Measurements from ENCODE around the gene PAPPA2.

PAPPA2 gene

DNA sequence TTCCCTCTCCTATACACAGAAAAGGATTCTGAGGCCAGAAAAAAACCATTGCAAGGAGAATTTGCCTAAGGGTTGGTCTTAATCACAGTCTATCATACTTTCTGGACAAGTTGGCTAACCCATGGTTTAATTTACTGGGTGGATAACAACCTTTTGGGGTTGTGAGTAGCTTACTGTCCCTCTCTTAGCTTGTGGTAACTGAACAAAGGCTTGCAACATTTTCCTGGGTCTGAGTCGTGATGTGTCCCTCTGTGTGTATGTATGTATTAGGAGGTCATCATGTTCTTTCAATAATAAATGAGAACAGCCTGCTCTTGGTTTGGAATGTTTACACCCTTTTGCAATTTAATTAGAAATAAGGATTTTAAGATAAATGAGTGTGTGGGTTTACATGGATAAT, 36.7 kb downstream of the PAPPA2 start:
- no peak for DNase-seq

DNA sequence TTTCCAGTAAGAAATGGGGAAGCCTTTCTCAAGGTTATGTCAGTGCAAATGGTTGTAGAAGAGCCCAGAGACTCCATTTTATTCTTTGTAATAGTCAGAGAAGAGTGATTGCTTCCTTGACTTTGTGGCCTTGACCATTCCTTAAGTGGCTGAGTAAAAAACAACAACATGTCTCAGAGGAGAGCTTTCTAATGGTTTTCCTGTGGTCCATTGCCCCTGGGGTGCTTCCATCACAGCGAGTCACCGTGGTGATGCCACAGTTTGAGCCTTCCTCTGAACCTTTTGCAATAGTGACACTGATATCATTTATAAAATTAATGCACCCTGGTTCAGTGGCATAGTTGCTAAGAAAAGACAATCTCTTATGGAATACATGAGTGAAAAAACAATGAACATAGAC, 38.6 kb downstream of the PAPPA2 start:
- DNase-seq = no peak

DNA sequence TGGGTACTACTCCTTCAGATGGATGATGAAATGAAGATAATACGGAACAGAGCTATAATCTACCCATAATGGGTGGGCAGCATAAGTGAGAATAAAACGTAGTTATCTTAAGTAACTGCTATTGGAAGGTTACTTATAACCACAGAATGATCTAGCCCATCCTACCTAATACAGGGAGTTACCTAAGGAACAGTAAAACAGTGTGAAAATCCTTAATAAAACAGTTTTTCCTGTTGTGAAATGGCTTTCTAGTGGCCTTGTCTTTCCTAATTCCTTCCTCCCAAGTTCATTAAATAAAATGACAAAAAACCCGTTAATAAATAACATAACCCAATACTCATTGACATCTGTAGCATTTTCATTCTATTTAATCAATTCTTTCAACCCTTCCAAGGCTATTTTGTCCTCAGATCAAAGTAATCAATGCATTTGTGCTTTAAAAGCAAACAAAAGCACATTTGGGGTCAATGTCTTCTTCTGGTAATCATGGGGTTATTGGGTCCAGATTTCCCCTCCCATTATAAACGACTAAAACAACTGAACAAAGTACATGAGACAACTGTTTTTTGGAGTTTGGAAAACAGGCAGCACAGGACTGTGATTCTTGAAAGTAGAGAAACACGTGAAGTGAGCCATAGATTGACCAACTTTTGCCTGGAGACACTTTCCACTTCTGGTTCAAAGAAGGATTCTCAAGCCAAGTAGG, 42.0 kb downstream of the PAPPA2 start:
- DNase-seq = no peak

DNA sequence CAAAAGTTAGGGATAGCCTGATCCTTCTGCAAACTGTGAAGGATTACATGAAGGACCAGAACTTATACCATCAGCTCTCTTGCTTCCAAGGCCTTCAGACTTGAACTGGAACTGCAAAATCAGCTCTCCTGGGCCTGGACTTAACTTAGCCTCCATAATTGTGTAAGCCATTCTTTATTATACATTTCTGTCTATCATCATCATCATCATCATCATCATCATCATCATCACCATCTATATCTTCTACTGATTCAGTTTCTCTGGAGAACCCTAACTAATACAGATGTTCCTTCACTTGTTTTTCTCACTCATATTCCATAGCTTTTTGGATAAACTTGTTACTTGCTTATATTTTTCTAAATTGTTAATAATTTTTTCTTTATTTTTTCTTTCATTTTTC, 50.0 kb downstream of the PAPPA2 start:
- DNase-seq = no peak

DNA sequence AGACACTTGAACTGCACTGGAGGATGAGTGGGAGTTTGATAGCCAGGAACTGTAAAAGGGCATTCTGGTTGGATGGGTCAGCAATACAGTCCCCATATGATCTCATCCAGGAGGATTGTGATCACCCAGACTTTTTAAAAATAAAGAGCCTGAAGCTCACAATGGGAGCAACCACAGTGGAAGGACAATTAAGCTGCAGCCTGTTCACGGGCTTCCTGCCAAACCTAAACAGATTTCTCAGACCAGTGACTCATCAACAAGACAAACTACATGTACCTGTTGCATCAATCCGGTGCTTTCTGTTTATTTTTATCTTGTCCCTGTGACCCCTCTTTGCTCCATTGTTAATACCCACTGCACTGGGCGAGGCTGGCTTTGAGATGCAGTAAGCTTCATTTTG, 52.3 kb downstream of the PAPPA2 start:
- no peak for DNase-seq

DNA sequence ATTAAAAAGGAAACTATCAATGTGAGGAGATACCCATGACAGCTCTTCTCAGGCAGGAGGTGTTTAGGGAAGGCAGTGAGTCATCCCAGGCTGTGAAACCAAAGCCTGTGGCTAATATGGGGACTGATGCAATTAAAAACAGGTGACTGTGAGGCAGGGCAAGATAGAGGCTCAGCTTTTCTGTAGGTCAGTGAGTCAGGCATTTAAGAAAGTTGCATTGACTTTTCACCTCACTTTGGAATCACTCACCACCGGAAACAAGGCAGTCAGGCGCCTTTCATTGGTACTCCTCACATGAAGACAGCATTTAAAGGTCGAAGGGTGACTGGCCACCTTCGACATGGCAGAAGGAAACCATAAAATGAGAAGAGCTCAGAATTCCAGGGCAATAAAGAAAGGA, 54.5 kb downstream of the PAPPA2 start:
- no peak for DNase-seq

DNA sequence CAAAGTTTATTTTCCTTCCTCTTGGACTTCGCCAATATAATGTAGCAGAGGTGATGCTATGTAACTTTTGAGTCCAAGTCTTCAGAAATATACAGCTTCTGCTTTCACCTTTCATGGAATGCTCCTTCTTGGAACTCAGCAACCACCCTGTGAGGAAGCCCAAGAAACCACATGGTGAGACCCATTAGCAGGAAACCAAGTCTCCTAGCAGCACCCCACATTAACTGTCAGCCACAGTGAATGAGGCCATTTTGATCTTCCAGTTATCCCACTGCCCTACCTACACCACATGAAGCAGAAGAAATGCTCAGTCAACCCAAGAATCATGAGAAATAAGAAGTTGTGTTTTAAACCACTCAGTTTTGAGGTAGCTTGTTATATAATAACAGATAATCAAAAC, 58.2 kb downstream of the PAPPA2 start:
- no peak for DNase-seq

DNA sequence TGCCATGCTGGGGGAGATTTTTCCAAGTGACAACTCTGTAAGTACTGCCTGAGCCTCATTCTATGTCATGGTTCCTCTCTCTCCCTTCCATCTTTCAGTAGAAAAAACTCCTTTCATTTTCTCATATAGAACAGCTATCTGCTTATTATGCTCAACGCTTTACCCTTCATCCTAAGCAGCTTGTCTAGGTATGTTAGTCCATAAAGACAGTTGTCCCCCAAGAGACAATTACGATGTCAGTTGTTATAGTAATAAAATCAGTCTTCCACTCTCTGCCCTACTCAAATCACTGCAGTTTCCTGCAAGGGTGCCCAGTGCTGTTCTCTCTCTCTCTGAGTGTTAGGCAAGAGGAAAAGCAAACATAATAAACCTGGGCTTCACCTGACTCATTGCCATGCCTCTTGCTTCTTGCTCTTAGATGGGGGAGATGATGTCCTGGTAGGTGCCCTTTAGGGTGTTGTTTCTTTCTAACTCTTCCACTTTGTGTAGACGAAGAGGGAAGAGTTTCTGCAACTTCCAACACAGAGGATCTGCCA, 59.4 kb downstream of the PAPPA2 start:
- no peak for DNase-seq

DNA sequence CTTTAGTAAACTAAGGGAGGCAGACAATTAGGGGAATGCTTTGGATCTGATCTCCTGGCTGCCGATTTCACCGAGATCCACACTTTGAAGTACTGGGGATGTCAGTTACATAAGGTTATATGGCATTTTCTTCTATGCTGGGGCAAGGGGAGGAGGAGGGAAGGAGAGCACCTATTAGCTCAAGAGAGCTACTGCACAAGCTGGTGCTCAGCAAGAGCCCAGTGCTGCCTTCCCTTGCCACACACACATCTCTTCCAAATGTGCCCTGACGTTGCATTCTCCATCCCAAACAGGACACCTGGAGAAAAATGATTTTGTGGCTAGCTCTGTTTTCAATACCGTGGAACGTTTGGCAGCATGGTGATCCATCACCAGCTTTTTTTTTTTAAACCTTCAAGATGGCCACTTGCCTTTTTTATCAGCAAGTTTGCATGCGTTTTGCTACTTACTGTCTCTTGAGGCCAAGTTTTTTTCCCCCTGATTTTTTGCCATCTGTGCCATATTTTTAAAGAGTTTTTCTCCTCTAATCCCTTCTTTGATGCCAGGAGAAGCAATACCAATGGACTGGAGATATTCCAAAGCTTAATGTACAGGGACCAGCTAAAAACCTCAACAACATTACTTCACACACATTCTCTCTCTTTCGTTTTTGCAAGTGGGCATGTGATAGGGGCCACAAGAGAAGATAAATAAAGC, 66.6 kb downstream of the PAPPA2 start:
- DNase-seq = no peak

DNA sequence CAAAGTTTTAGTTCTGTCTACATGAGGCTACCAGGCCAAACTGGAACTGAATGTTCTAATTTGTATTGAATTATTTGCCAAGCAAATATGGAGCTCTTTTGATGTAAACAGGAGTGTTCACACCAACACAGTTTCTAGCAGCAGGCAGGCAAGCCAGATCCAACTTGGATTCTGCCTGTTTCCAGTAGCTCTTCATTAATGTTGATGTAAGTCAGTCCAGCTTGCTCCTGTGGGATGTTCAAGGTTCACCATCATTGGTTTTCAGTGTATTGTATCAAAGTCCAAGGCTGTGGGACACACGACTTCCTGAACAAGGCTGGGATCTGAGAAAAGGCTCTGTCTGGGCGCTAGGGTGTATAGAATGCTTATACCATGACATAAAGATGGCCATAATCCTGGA, 68.1 kb downstream of the PAPPA2 start:
- DNase-seq = no peak

DNA sequence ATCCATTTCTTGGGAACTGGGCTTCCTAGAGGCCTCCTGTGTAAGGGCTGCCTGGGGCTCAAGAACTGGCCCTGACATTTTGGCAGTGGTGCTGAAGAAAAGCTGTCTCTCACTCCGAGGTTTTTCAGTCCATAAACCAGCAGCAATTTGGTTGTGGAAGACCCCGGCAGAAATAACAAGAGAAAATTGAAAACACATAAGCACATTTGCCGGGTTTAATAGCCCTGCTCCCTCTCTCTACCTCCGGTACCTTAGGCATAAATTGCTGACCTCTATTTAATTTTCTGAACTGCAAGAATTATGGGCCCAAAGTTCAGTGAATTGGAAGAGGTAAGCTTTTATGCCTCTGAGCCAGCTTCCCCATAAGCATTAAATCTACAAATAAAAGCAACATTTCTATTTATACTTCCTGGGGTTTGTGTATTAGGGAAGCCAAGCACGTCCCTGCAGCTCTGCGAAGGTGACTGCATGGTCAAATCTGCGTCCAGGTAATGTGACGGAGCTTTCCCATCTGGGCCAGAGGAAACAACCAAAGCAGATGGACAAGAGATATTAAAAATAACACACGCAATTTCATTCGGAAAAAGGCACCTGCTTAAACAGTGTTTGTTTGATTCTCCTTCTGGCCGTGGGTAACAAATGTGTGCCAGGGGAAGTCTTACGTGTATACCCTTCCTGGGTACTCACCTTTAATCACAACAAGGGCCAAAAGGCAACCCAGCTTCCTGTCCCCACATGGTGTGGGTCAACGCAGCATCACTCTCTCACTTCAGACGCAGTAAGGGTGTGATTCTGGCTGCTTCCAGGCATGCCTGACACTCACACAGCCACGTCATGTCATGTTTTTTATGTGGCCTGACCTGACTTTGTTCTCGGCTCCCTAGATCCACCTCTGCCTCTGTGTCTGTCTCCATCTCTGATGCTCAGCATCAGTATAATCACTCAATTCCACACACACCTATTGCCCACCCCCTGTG, 69.2 kb downstream of the PAPPA2 start:
- no peak for DNase-seq

DNA sequence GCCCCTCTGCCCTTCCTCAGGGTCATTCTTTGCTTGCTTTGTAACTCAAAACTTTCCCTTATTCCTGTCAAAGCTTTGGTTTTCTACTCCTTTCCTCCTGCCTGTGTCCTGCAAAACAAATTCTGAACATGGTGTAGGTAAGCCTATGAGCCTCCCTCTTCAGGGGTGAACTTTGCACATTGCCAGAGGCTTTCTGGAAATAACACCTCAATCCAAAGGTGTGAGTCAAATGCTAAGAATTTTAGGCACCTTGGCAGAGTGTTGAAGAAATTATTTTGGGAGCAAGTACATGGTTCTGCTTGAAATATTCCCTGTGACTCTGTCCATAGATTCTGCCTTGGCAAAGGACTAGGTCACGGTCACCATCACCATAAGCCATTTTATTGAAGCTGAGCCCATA, 70.0 kb downstream of the PAPPA2 start:
- no peak for DNase-seq

DNA sequence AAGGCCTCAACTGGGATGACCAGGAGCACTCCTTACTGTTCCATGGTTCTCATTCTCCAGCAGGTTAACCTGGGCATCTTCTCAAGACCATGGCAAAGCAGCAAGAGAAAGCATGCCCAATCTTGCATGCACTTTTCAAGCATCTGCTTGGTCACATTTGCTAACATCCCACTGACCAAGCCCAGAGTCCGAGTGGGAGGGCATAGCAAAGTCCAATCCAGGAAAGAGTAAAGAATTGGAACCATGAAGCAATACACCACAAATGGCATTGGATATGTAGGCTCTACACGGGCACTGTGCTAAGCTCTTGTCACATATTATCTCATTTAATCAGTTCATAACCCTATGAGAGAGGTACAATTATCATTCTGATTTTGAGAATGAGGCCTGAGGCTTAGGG, 73.6 kb downstream of the PAPPA2 start:
- DNase-seq = no peak

DNA sequence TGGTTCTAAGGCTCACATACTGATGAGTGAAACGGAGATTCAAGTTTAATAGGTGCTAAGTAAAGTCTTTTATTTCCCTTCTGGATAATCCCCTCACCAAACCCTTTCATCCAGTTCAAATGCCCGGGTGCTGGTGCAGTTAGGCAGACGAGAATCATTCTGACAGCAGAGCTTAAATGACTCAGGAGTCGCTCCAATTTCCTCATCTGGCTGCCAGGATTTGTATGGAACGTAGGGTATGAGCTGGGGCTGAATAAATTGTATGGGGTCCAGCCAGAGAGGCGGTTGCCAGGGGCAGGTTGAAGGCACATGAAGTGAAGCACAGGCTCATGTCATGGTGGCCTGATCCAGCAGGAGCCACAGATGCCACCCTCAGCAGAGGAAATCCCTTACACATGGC, 76.0 kb downstream of the PAPPA2 start:
- DNase-seq = no peak

DNA sequence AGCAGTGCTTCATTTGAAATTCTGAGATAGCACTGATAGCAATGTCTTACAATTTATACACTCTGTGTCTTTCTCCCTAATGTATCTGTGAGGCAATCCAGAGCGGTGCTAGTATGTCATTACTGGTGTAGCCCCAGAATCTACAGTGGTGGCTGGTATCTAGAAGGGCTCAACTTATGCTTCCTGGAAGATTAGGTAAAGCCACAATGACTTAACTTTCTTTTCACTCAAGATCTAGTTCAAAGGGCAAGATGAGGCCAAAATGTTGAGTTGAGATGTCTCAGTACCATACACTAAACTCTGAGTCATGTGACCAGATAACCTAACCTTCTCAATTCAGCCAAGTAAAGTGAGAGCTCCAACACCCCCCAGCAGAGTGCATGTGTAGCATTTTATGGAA, 77.5 kb downstream of the PAPPA2 start:
- DNase-seq = no peak

DNA sequence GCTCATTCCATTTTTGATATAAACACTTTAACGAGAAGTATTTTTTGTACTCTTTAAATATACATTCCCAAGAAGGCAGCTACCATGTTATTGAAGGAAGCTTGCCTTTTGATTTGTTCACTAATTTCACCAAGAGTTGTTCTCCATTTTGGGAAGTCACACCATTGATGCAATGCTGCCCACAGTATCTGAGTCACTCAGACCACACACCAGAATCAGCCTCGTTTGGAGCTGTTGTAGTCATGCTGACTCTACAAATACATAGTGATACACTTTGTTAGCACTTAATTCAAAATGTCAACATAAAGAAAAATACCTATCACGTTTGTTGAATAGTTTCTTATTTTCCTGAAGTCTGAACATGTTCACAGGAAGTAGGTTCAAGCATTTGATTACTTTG, 78.7 kb downstream of the PAPPA2 start:
- DNase-seq = no peak

DNA sequence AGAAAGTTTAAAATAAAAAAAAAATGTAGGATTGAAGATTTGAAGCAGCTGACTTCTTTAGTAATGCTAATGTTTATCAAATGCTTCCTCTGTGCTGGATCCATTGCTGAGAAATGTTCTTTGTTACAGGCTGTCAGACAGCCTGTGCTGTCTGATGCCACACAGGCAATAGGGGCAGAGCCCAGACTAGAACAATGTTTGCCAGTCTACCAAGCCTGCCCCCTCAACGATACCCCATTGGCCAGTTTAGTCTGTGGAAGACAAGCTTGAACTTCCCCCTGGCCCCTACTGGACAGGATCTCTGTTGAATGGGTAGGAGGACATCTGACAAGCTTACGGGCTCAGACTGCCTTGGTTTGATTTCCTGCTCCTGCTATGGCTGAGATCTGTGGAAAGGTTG, 79.4 kb downstream of the PAPPA2 start:
- DNase-seq = no peak

DNA sequence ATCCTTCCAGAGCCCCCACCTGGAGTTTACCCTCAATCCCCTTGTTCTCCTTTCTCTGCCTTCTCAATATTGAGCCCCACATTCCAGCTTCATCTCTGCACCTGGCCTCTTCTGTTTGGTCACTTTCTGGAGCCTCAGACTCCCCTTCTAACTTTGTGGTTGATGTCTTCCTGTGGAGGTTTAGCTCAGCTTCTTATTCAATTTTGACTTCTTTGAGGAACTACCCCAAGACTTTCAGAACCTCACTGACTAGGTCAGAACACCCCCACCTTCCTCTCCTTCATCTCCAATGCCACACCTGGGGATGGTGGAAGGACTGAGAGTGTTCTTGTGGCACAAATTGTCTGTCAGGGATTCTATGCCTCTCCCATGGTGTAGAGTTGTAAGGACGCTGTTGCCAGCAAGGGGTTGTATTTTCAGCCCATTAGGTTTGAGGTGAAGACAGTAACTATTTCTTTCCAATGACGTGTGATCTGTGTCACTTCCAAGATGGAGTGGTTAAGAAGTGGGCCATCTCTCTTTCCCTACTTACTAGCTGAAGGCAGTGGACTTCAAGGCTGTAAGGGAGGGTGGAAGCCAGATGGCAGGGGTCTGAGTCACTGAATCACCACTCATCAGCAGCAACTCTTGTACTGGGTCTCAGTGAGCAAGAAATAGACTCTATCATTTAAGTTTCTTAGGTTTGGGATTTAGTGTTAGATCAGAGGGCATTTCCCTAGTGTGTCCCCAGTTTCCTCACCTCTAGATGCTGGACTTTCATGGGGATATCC, 80.6 kb downstream of the PAPPA2 start:
- no peak for DNase-seq

DNA sequence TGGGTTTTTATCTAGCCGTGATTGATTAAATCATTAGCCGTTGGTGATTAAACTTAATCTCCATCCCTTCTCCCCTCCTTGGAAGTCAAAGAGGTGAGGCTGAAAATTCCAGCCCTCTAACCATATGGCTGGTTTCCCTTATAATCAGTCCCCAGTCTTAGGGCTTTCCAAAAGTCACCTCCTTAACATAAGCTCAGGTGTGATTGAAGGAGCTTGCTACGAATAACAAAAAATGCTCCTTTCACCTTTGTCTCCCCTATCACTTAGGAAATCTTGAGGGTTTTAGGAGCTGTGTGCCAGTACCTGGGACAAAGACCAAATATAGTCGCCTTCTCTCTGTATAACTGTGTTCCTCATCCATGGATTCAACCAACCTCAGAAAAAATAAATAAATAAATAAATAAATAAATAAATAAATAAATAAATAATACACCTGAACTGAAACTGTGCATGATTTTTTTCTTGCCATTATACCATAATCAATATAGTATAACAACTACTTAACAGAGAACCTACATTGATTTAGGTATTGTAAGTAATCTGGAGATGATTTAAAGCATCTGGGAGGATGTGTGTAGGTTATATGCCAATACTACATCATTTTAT, 82.2 kb downstream of the PAPPA2 start:
- DNase-seq = no peak

DNA sequence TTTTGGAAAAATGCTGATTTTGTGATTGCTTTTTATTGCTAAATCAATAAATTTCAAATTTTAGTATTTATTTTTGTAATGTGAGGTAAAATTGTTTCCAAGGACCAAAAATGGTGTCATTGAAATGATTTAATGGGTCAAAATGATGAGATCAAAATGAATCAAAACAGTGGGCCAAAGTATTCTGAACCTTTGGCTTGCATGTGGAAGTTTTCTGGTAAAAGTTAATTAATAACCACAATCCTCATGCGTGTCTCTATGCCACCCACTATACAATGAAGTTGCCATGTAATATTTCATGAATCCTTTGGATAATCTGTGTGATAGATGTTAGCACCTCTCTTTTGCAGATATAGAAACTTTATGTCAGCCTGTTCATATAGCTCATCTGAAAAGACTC, 83.8 kb downstream of the PAPPA2 start:
- no peak for DNase-seq

DNA sequence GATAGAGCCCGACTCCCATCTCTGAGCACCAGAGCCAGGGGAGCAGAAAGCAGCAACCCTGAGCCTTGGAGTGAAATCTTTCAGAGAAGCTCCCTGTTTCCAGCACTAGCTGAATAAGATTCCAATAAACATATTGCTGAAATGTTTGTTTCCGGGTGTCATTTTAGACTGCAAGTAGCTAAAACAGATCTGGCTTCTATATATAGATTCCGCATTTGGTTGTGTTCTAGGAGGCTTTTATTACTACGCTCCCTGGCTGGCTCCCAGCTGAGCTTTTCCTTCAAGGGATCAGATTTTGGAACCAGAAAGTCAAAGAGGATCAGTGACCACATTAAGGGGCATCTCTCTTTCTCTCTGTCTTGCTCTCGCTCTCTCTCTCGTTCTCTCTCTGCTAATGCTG, 88.2 kb downstream of the PAPPA2 start:
- no peak for DNase-seq
